ENCODE results near the gene PCDH1. TPM values are rescaled to one million over a fixed set of nuclear protein-coding genes. Genes with fewer than 3 reads are reported as not detected.

Gene PCDH1
- total and polyA plus RNA-seq, 2 of the 8 experiments (the other 6 are each of a cell fraction or from before 2014, with no cell fraction given): 101 to 102 TPM

DNA sequence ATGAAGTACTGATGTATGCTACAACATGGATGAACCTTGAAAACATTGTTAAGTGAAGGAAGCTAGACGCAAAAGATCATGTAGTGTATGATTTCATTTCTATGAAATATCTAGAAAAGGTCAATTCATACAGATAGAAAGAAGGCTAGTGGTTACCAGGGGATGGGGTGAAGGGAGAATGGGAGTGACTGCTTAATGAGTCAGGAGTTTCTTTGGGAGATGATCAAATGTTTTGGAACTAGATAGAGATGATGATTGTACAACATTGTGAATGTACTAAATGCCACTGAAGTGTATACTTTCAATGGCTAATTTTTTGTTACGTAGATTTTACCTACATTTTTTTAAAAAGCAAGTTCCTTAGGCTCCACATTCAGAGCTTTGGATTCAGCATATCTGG, 30.6 kb upstream of the PCDH1 start:
- Histone ChIP-seq H3K36me3 (ENCODE audit: control insufficient read depth in 2 of 4, insufficient read depth in 4 of 4, low read length in 3 of 4) (no peaks in the 10 kb centered on the region), H2BK12ac (ENCODE audit: low read depth, low read length) (no peak overlapping the region), H2BK20ac (ENCODE audit: low read length) (no peak overlapping the region), H3K56ac (replicated peaks; ENCODE audit: insufficient read length, low read depth, low read length) (no peak overlapping the region), H3K4me3 (ENCODE audit: extremely low read depth in 1 of 4, insufficient read depth in 2 of 4, low read depth in 3 of 4, low read length in 4 of 4) (no peak overlapping the region), H2AK5ac (ENCODE audit: low read depth, low read length) (no peak overlapping the region), H2BK120ac (replicated peaks; ENCODE audit: low read depth, low read length) (no peak overlapping the region), H3K9ac (replicated peaks in 1 of 4; ENCODE audit: extremely low read depth in 1 of 4, low read depth in 3 of 4, low read length in 3 of 4) (no peak overlapping the region), H2BK15ac (ENCODE audit: low read length) (no peak overlapping the region), H3K23me2 (ENCODE audit: low read depth, low read length) (peaks cover under 1% of the 10 kb centered on the region; the same call in 1 of the 2 replicates), H3K4ac (replicated peaks; ENCODE audit: insufficient read length, low read depth, low read length) (no peak overlapping the region), H4K8ac (ENCODE audit: extremely low read depth, insufficient read depth, low read length) (no peak overlapping the region), H4K20me1 (replicated peaks in 1 of 2; ENCODE audit: control insufficient read depth in 1 of 2, insufficient read depth in 2 of 2, low read length in 2 of 2) (no peaks in the 10 kb centered on the region), H4K5ac (ENCODE audit: insufficient read length, low read depth, low read length) (no peak overlapping the region), H3K4me2 (ENCODE audit: insufficient read depth in 1 of 2, low read depth in 2 of 2, low read length in 2 of 2) (no peak overlapping the region), H3K79me2 (ENCODE audit: control insufficient read depth in 1 of 2, insufficient read depth in 2 of 2, low read length in 2 of 2) (no peaks in the 10 kb centered on the region), H3K18ac (ENCODE audit: extremely low read depth, low read length) (no peak overlapping the region), H3K14ac (ENCODE audit: insufficient read length) (no peak overlapping the region), H3K4me1 (replicated peaks in 1 of 4; ENCODE audit: control insufficient read depth in 3 of 4, insufficient read depth in 4 of 4, low read length in 3 of 4) (peaks cover 3 to 6% (median 4%) of the 10 kb centered on the region in 4 experiments; a peak in 6 of 7 replicates), H2BK5ac (ENCODE audit: low read depth, low read length) (no peak overlapping the region), H4K91ac (replicated peaks; ENCODE audit: insufficient read length, low read length) (no peak overlapping the region), H3K27ac (ENCODE audit: low read depth, low read length) (no peak overlapping the region), H2AFZ (ENCODE audit: low read length) (no peak overlapping the region), H3K27me3 (replicated peaks in 1 of 4; ENCODE audit: control insufficient read depth in 3 of 4, extremely low read depth in 1 of 4, insufficient read depth in 3 of 4, low read length in 3 of 4) (peaks cover 0 to 11% (median 5%) of the 10 kb centered on the region in 4 experiments; a peak in 5 of 7 replicates), H3K79me1 (ENCODE audit: low read depth, low read length) (no peaks in the 10 kb centered on the region), H3K9me3 (ENCODE audit: insufficient read depth in 2 of 2, low read depth in 1 of 2, low read length in 1 of 2) (no peaks in the 10 kb centered on the region), H3K23ac (ENCODE audit: insufficient read length) (no peak overlapping the region)
- POLR2A ChIA-PET (ENCODE audit: partially characterized antibody): no interaction called here
- CTCF ChIA-PET (ENCODE audit: partially characterized antibody): interaction anchor here (0.6 kb wide), 1 partner anchor 25 kb away, joined by 3 read pairs; no protein-coding TSS in a partner anchor
- TF ChIP-seq KDM1A (IDR thresholded peaks at IDR 0.05; ENCODE audit: borderline replicate concordance, low read length): no peak
- no peak for TF ChIP-seq TAF1 (IDR thresholded peaks at IDR 0.05; ENCODE audit: low read depth, low read length)
- no peak for TF ChIP-seq E2F6 (IDR thresholded peaks at IDR 0.05)
- no peak for TF ChIP-seq CHD2 (IDR thresholded peaks at IDR 0.05; ENCODE audit: low read length)
- no peak for TF ChIP-seq KDM5A (IDR thresholded peaks at IDR 0.05; ENCODE audit: low read length)
- no peak for TF ChIP-seq GTF2F1 (IDR thresholded peaks at IDR 0.05; ENCODE audit: borderline replicate concordance, low read depth, low read length)
- TF ChIP-seq ATF2 (IDR thresholded peaks at IDR 0.05; ENCODE audit: low read length): no peak
- no peak for TF ChIP-seq USF2 (IDR thresholded peaks at IDR 0.05; ENCODE audit: low read length)
- FAIRE-seq (no peak), DNase-seq (ENCODE audit: low read depth in 1 of 2, low spot score in 2 of 2) (no peak)
- WGBS, 2 experiments (ENCODE audit: extremely low coverage in 1 of 2, insufficient coverage in 1 of 2, insufficient read length in 1 of 2, insufficient replicate concordance in 2 of 2, low coverage in 1 of 2, low lambda C conversion rate in 2 of 2, missing lambda C conversion rate in 1 of 2): 93% methylated on average over 2 of the region's 2 CpGs; no CpG with 5 or more reads in 1 of the 2 experiments

All from H1 (cell line).